Measurements from ENCODE around the gene SLC6A5.

Gene SLC6A5

GRCh38 chr11:20597154-20597679, 2.2 kb upstream of the SLC6A5 start:
- no peak for DNase-seq

DNA sequence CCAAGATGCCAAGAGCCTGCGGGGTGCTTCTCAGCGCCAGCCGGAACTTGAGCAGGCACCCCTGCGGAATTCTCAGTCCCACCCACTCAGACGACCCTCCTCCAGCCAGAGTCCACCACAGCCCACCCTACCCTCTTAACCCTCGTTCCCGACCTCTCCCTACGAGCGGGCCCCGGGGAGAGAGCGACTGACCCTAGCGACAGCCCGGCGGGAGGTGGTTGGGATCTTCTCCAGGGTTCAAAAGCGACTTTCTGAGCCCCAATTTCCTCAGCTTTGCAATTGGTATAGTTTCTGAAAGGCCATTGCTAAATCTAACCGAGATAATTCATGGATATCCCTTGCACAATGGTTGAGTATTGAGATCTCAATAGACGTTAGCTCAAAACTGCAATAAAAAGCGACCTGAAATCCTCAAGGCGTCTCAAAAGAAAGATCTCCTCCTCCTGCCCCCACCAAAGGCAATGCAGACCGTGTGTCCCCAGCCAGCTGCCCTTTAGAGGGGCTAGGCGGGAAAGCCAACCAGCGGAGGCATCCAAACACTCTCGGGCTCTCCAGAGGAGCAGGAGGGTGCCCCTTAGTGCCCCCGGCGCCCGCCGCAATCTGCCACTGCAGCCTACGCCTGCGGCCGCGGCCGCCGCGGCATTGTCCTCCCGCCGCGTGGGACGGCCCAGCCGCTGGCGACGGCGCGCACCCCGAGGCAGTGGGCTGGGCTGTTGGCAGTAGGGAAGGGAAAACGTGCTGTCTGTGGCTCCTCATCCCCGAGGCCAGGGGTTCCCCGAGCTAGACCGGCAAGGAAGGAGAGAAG, 1.5 kb upstream of the SLC6A5 start:
- DNase-seq = no peak

DNA sequence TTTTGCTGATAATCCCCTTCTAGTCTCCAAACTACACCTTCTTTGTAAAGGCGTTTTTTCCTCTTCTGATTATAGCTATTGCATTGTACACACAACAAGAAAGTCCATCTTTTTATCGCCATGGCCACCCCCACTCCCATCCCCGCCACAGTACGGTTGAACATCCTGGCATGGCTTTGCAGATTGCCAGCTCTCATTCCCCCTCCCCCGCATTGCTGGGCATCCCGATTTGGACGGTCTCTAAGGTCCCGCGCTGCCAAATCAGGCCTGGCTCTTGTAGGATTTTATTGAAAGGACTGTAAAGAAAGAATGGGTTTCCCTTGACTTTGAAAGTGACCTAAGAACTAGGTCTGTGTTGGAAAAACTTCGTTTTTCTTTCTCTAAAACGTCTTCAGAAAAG, 916 bp upstream of the SLC6A5 start:
- DNase-seq = no peak

- DNase-seq = no peak
Measured at GRCh38 chr11:20600020-20600346, 575 bp downstream of the SLC6A5 start.

DNA sequence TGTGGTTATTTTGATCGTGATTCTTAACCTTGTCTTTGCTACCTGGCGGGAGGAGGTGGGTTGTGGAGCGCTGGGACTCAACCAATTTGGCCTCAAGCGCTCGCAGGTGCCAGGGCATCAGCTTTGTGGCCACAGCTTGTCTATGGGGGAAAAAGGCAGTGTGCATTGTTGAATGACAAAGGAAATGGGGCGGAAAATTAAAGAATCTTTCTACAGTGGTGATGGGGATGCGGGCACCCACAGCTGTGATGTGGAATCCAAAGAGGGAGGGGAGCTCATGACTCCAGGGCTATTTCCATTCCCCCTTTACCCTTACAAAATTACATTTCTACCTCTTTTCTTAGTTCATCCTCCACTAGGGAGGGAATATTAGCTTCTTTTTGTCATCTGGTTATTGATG, 1.1 kb downstream of the SLC6A5 start:
- DNase-seq = no peak

DNA sequence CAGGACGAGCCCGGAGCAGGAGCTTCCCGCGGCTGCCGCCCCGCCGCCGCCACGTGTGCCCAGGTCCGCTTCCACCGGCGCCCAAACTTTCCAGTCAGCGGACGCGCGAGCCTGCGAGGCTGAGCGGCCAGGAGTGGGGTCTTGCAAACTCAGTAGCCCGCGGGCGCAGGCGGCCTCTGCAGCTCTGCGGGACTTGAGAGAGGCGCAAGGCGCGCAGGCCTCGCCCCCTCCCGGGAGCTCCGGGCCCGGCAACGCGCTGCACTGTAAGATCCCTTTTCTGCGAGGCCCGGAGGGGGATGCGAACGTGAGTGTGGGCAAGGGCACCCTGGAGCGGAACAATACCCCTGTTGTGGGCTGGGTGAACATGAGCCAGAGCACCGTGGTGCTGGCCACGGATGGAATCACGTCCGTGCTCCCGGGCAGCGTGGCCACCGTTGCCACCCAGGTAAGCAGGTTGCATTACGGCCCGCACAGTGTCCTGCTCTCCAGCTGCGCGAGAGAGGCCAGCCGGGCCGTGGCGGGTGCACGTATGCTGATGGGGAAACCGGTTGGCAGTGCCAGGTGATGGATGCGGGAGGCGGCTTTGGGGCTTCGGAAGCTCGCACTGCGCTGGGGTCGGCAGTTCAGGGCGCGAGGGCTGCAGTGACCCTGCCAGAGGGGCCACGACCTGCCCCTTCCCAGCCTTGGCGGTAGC, 2.0 kb downstream of the SLC6A5 start:
- no peak for DNase-seq

GRCh38 chr11:20604295-20604803, 4.9 kb downstream of the SLC6A5 start:
- DNase-seq = no peak

DNA sequence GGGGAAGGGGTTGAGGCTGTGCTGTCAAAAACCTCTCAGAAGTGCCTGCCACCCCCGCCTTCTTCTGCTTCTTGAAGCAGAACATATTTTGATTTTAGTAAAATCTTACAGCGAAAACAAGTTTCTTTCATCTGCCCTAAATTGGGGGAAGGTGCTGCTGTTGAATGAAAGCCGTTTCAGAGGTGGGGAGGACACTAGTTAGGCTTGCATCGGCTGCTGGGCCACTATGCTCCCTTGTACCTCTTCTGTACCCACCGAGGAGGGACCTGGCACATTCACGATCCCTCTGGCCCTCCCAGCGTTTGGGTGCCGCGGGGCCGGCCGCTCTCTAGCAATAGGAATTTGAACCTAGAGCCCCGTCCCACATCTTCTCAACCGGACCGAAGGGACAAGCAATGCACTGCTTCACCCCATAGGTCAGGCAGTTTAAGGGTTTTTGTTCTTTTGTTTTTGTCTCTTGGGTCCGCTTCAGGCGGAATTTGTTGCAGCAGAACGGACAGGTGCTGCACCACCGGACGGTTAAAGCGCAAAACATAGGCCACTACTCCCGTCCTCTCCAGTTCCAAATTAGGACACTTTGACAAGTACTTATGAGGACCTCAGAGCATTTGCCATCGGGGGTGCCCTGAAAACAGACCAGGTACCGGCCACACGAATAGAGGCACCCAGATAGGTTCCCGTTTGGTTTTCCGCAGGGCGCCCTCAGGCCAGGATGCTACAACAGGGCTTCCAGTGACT, 5.6 kb downstream of the SLC6A5 start:
- DNase-seq = no peak

GRCh38 chr11:20605602-20606091, 6.2 kb downstream of the SLC6A5 start:
- no peak for DNase-seq

DNA sequence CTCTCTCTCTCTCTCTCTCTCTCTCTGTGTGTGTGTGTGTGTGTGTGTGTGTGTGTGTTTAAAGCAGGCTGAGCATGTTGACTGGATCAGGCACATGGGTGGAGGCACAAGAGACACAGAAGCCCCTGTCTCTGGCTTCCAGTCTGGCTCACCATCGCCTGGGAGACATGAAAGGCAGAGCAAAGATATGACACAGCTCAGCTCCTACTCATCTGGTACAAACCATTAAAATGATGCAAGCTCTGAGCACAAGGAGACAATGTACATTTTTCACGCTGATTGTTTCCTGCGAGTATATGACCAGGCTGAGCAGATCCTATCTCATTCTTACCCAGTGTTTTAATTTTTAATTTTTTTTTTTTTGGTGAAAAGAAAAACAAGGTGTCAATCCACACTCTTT, 9.5 kb downstream of the SLC6A5 start:
- DNase-seq = no peak

- no peak for DNase-seq
Measured at GRCh38 chr11:20609727-20610707, 10.6 kb downstream of the SLC6A5 start.

- no peak for DNase-seq
Measured at GRCh38 chr11:20610825-20611224, 11.4 kb downstream of the SLC6A5 start.

DNA sequence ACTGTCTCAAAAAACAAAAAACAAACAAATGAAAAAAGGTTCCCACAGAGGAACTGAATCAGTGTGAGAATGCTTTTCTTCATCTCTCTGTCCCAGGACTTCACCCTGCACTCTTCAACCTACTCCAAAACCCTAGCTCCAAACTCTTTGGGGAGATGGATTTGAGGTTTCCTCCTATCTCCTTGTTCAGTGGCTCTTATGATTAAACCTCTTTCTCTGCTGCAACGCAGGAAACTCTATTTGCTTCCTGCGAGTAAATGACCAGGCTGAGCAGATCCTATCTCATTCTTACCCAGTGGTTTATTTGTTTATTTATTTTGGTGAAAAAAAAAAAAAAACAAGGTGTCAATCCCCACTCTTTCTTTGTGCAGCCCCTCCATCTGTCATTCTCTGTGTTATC, 12.0 kb downstream of the SLC6A5 start:
- no peak for DNase-seq

- DNase-seq = no peak
Measured at GRCh38 chr11:20611892-20612291, 12.5 kb downstream of the SLC6A5 start.

DNA sequence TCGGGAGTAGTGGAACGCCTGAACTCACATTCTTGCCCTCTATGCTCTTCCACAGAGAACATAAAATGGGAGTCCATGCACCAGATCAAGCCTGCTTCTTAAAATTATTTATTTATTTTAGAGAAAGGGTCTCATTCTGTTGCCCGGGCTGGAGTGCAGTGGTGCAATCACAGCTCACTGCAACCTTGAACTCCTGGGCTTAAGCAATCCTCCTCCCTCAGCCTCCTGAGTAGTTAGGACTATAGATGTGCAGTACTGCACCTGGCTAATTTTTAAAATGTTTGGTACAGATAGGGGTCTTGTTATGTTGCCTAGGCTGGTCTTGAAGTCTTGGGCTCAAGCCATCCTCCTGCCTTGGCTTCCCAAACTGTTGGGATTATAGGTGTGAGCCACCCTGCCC, 13.0 kb downstream of the SLC6A5 start:
- no peak for DNase-seq

- no peak for DNase-seq
Measured at GRCh38 chr11:20616920-20617319, 17.5 kb downstream of the SLC6A5 start.

DNA sequence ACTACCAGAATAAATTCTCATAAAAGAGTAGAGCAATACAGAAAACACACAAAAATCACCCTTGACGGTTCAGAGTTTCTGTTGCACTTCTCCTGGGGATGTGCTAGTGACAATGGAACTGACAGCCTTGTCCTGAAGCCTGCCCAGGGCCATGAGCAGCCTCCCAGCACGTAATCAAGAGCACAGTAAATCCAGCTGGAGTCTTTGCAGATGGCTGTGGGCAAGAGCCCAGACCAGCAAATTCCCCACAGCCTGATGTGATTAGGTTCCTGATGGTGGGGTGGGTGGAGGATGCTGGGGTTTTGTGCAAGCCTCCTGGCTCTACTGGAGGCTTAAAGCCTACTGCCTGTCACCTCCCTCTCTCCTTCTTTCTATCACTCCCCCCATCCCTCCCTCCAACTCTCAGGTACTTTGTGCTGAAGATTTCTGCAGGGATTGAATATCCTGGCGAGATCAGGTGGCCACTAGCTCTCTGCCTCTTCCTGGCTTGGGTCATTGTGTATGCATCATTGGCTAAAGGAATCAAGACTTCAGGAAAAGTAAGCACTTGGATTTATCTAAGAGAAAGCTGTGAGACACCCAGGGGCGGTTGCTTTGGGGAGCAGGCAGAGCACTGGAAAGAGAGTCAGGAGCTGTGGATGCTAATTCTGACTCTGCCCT, 18.1 kb downstream of the SLC6A5 start:
- DNase-seq = no peak

DNA sequence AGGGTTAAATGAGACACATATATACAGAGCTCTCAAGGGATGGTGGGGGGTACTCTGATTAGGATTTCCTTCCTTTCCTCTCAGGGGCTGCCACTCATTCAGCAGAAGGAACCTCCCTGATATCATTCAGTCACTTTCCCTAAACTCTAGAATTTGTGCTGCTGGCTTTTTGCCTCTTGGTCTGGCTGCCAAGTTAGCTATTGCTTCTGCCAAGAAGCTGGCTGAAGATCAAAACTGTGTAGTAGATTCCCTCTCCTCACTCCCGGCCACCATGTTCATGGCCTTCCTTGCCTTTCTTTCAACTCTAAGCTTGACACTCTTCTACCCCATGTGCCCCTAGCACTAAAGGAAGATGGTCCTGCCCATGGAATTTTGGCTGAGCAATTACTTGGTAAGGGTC, 18.7 kb downstream of the SLC6A5 start:
- no peak for DNase-seq

GRCh38 chr11:20620988-20621387, 21.6 kb downstream of the SLC6A5 start:
- no peak for DNase-seq

GRCh38 chr11:20621679-20622078, 22.3 kb downstream of the SLC6A5 start:
- no peak for DNase-seq

- no peak for DNase-seq
Measured at GRCh38 chr11:20623252-20623651, 23.8 kb downstream of the SLC6A5 start.

- no peak for DNase-seq
Measured at GRCh38 chr11:20626279-20626678, 26.9 kb downstream of the SLC6A5 start.

Data from NCI-H524 treated with DMSO at 0.1 percent for 48 hours (cell line).